ENCODE data around the gene BMF.
"Not testable (repeated sequence)": the region's sequence is repeated elsewhere in the genome, so short reads cannot be mapped to it uniquely, and the experiment has no call there.

Gene BMF

DNA sequence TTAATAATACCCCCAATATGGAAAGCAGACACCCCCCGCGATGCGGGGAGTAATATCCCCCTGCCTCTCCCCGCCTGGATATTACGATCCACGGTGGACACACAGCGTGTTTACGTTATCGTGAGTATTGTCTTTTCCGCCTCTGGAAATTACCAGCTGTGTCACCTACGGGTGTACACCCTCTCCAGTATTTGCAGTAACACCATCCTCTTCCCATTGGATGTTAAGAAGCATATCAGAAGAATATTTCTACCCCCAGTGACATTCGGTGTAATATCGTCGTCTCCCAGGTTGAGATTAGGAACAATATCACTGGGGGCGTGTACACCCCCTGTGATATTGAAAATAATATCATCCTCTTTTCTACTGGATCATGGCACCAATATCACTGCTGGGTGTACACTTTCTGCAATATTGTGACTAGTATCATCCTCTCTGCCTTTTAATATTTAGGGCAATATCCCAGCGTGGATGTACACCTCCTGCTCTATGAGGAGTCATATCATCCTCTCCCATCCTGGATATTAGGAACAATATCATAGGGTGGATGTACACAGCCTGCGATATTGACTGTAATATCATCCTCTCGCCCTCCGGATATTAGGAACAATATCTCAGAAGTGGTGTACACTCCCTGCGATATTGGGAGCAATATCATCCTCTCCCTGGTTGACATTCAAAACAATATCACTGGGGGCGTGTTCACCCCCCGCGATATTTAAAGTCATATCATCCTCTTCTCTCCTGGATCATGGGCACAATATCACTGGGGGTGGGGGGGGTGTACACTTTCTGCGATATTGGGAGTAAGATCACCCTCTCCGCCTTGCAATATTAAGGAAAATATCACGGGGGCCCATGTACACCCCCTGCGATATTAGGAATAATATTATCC lies 20.3 kb upstream of the BMF start:
- DNase-seq (ENCODE audit: low read depth, low spot score), result no peak

- no peak for DNase-seq (ENCODE audit: low read depth, low spot score)
These were observed 17.3 kb upstream of the BMF start for GRCh38 chr15:40125950-40126349.

GRCh38 chr15:40124807-40125285 lies 16.2 kb upstream of the BMF start:
- not testable (repeated sequence) for DNase-seq (ENCODE audit: low read depth, low spot score)

DNA sequence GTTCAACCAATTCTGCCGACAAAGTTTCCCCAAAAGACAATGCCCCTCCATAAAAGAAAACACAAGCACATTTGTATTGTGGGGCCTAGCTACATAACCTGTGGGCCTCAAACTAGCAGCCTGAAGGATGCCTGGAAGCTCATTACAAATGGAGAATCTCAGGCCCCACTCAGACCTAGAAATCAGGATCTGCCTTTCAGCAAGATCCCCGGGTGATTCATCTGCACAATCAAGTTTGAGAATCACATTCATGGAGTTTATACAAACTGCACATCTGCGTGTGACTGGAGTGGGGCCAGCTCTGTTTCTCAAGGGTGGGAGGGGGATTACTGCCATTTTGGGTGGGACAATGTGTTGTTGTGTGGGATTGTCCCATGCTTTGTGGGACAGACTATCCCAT lies 15.7 kb upstream of the BMF start:
- DNase-seq (ENCODE audit: low read depth, low spot score), result not testable (repeated sequence)

GRCh38 chr15:40123863-40124262 lies 15.2 kb upstream of the BMF start:
- not testable (repeated sequence) for DNase-seq (ENCODE audit: low read depth, low spot score)

GRCh38 chr15:40122989-40123388 lies 14.3 kb upstream of the BMF start:
- not testable (repeated sequence) for DNase-seq (ENCODE audit: low read depth, low spot score)

DNA sequence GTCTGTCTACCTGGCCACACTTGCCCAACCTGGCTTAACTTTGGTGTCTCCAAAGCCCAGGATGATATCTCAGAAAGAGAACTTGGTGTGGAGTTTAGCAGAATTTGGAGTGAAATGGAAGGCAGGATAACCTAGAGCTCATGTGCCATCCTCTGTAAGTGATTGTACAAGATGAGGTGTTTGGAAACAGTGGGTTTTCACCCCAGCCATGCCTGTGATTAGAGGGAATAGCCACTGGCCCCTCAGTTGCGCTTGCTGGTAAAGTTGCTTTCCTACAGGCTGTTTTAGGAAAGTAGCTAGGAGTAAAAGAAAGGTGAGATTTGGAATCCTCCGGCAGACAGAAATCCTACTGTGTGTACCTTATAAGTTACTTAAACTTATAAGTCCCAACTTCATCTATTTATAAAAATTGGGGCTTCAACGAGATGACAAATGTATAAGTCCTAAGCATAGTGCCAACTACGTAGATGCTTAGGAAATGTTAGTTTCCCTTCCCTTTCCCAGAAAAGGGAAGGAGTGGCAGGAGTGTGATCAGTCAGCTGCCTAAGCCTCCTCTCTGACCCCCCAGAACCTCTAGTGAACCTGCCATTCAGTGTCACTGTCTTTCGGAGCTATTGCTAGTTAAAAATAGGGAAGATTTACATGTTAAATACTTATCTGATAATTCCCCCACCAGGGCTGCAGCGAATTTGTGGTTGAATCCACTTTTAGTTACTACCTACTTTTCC lies 13.4 kb upstream of the BMF start:
- DNase-seq (ENCODE audit: low read depth, low spot score), result no peak

- no peak for DNase-seq (ENCODE audit: low read depth, low spot score)
These were observed 9.8 kb upstream of the BMF start for GRCh38 chr15:40118473-40118872.

DNA sequence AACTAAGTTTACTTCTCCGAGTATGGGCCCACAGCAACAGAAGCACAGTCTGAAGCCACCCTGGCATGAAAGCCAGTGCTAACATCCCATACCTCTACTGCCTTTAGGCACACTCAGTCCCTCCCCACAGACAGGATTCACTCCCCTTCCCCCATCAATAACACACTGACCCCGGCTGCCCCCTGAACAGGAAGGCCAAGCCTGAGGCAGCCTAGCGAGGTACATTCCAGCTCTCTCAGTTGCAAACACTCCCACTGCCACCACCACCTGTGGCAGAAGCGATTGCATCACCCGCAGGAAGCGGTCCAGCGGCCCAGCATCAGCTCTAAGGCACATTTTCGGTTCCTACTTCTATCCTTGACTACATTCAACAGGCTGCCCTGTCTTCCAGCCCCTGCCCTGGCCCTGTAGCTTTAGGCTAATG lies 7.0 kb upstream of the BMF start:
- DNase-seq (ENCODE audit: low read depth, low spot score), result no peak

GRCh38 chr15:40115106-40115505 lies 6.4 kb upstream of the BMF start:
- not testable (repeated sequence) for DNase-seq (ENCODE audit: low read depth, low spot score)

GRCh38 chr15:40114218-40114617 lies 5.5 kb upstream of the BMF start:
- no peak for DNase-seq (ENCODE audit: low read depth, low spot score)

- DNase-seq (ENCODE audit: low read depth, low spot score), result no peak
These were observed 4.1 kb upstream of the BMF start for GRCh38 chr15:40112789-40113188.

DNA sequence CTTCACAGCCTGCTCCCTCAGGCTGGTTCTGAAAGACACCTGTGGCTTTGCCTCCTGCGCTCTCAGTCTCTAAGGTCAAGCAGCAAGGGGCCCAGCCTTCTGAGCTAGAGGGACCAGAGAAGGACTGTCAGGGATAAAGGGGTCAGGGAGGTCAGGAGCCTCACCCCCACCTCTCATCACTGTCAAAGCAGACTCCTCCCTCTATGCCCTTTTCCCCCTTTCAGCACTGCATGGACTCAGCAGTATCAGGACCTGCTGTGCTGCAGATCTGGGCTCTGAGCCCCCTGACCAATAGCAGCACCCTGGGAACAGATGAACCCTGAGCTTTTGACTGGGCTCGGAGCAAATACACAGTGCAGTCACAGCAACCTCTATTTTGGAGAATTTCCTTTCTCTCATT lies 3.2 kb upstream of the BMF start:
- no peak for DNase-seq (ENCODE audit: low read depth, low spot score)

DNA sequence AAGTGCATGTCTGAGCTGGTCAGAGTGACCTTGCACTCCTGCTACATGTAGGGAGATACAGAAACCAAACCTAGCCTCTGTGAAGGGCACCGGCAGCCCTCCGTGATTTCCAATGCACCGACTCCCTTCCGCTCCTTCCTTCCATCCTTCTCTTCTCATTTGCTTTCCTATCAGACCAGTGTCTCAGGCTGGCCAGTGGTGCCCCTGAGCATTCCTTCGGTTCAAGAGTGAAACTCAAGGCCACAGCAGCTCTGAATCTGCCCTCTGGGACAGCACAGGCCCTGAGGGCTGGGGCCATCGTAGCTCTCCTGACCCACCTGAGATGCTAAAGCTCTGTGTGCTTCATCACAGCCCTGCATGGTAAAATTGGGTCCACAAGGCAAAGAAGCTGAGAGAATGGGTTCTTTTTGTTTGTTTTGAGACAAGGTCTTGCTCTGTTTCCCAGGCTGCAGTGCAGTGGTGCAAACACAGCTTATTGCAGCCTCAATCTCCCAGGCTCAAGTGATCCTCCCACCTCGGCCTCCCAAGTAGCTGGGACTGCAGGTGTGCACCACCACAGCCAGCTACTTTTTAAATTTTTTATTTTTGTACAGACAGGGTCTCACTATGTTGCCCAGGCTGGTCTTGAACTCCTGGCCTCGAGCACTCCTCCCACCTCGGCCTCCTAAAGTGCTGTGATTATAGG lies 2.3 kb upstream of the BMF start:
- no peak for DNase-seq (ENCODE audit: low read depth, low spot score)

DNA sequence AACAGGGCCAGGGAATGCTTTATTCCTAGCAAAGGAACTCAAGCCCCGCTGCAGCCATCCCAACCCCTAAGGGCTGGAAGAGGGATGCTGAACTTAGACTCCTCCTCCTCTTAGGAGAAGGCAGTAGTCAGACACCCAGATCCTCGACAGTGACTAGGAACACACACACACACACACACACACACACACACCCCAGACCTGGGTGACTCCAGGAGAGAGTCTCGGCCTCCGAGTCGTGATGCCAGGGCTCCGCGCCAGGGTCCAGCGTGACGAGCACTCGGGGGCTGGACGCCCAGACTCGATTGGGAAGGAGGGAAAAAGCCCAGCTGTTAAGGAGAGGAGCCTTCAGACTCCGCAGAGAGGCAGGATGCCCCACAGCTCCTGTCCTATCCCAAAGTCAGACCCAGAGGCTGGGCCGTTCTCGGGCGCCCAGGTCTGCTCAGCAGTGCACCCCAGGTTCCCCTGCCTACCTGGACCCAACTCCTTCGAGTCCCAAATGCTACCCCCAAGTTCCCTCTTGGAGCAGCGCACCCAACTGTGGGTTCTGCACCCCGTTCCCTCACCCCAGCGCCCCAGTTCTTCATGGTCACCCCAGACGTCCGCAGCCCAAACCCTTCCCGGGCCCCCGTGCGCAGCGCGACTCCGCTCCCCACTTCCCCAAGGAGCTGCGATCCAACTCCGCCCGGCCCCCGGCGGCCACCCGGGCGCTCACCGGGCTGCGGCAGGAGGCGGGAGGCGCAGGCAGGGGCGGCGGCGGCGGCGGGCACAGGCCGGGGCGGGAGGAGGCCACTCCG lies 421 bp downstream of the BMF start:
- DNase-seq (ENCODE audit: low read depth, low spot score), result no peak

- DNase-seq (ENCODE audit: low read depth, low spot score), result no peak
These were observed 2.2 kb downstream of the BMF start for GRCh38 chr15:40106203-40107161.

DNA sequence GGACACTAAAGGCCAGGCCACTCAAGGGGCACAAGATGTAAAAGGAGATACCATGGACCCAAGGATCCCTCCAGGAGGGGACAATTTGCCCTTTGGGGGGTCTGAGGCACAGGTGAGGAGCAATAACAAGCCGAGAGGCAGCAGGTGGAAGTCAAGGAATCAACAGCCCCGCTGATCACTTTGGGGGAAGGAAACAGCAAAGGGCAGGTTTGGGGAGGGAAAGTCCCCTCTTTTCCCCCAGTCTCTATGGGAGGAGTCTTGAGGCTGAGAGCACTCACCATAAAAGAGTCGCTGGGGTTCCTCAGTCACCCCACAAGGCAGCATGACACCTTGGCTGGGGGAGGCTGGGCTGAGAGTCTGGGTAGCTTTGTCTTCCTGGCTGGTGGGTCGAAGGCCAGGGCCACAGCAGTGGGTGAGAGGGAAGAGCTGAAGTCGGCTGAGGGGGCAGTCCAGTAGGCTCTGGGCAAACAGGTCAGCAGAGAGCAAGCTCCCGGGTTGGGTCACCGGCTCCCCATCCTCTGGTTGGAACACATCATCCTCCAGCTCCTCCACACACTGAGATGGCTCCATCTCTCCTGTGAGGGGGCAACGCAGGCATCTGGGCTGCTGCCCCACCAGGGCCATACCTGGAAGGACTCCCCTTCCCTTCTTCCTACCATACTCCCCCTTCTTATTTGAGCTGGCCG lies 3.0 kb downstream of the BMF start:
- no peak for DNase-seq (ENCODE audit: low read depth, low spot score)

DNA sequence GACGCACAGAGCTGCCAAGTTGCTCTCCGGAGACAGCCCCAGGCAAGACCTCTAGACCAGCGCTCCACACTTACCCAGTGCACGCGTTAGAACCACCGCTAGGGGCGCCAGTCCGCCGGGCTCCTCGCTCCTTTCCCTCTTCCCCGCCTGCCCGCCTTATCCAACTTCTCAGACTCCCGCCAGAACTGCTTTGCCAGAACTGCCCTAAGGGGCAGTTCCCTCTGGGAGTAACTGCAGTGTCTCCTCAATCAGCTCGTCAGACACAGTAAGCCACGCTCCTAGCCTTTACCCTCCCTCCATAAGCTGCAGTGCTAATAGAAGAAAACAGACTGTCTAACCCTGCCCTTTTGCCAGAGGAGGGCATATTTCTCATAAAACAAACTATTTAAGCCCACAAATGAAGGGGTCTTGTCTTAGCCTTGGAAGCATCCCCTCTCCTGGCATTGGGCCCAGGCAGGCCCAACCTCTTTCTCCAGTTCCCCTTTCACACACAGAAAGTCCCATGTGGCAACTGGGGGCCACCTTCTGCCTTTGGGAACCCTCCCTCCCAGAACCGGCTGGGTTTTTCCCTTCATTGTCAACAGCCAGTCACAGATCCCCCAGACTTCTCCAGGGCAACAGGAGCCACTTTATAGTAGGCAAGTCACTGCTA lies 3.7 kb downstream of the BMF start:
- DNase-seq (ENCODE audit: low read depth, low spot score), result peak; percentile 71

GRCh38 chr15:40104296-40104864 lies 4.3 kb downstream of the BMF start:
- no peak for DNase-seq (ENCODE audit: low read depth, low spot score)

Data from brain pericyte (primary cell).